Neural progenitor cell (in vitro differentiated cells): ENCODE data around the gene TMED7.
A peak's percentile ranks its signal among the peaks of the same experiment; 100 is the strongest.

Experiments used
- EZH2 ChIP-seq: fragments of 200-600 bp; sonication (generic); IDR thresholded peaks from 2 replicates; pipeline ENCODE4 v1.6.1; 2017; ENCODE audit warnings: antibody characterized with exemption, mild to moderate bottlenecking, moderate library complexity
- EZH2phosphoT487 ChIP-seq: fragments of 200-600 bp; sonication (generic); IDR thresholded peaks from 2 replicates; pipeline ENCODE4 v1.6.1; 2017; ENCODE audit warnings: antibody characterized with exemption
- TF ChIP-seq, protein P1 (sequence below): fragments of 200-600 bp; sonication (generic); IDR thresholded peaks from 2 replicates; pipeline ENCODE4 v1.5.1; 2017; ENCODE audit warnings: antibody characterized with exemption, mild to moderate bottlenecking

DNA sequence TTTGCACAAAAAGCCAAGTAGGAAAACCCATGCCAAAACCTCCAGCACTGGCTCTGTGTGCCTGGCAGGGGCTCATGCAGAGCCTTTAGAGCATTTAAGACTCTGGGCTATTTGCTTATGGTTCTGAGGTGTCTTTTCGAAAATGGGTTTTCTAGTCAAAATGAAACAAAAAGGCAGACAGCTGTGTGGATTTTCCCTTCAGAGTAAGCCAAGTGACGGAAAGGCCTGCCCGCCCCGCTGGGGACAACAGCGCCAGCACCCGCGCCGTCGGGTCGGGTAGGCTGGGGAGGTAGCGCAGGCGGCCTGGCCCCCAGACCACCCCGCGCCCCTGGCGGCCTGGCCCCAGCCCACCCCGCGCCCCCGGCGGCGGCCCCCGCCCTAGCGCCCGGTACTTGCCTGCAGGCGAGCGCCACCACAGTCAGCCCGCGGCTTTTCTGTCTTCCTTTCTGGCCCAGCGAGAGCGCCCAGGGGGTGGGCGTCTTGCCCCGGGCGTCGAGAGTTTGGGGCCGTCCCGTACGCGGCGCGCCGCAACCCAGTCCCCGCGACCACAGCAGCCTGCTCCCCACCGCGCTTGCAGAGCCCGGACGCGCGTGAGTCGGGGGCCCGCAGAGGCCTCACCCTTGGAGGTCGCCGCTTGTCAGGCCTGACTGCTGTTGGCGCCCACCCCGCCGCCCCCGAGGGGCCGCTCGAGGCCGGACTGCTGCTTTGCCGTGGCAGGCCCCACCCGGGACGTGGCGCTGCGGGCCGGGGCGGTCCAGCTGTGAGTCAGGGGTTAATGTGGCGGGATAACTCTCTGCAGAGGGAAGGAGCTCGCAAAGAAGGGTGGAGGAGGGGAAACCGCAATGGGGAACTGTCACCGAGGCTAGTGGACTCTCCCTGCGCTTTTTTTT lies 23.9 kb downstream of the TMED7 start, which contains the start of gene TICAM2:
- TF ChIP-seq, protein P1, sequence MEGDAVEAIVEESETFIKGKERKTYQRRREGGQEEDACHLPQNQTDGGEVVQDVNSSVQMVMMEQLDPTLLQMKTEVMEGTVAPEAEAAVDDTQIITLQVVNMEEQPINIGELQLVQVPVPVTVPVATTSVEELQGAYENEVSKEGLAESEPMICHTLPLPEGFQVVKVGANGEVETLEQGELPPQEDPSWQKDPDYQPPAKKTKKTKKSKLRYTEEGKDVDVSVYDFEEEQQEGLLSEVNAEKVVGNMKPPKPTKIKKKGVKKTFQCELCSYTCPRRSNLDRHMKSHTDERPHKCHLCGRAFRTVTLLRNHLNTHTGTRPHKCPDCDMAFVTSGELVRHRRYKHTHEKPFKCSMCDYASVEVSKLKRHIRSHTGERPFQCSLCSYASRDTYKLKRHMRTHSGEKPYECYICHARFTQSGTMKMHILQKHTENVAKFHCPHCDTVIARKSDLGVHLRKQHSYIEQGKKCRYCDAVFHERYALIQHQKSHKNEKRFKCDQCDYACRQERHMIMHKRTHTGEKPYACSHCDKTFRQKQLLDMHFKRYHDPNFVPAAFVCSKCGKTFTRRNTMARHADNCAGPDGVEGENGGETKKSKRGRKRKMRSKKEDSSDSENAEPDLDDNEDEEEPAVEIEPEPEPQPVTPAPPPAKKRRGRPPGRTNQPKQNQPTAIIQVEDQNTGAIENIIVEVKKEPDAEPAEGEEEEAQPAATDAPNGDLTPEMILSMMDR: peak; percentile 46
- TF ChIP-seq EZH2phosphoT487 (no peak), EZH2 (no peak)
